Calu3 (cell line): ENCODE results near the gene ANKRD37. TPM values are rescaled to one million over a fixed set of nuclear protein-coding genes. Genes with fewer than 3 reads are reported as not detected.

Source experiments
- BruUV-seq: library from RNA; stranded (reverse); fragments of 400-500 nt; replicated peaks from 2 replicates; lab custom pipeline; 2021; lab: Mats Ljungman, UMichigan
- CTCF ChIA-PET: fragments of 300-600 bp; sonication (Branson Sonifier 250); formaldehyde crosslinking; loops from one replicate; lab custom pipeline; 2022; ENCODE audit warnings: antibody characterized with exemption; lab: Charles Lee
- DNase-seq: peaks from one replicate; pipeline ENCODE4 v3.0.0; 2022
- H3K27ac Mint-ChIP-seq: one replicate; pipeline ENCODE4 v1.8.0; 2022; ENCODE audit warnings: mixed read lengths; ENCODE audit not compliant: unreplicated experiment
- H3K27me3 Mint-ChIP-seq: one replicate; pipeline ENCODE4 v1.8.0; 2022; ENCODE audit warnings: mixed read lengths; ENCODE audit not compliant: unreplicated experiment
- H3K36me3 Mint-ChIP-seq: one replicate; pipeline ENCODE4 v1.8.0; 2022; ENCODE audit warnings: mild to moderate bottlenecking, moderate library complexity, mixed read lengths; ENCODE audit not compliant: insufficient read depth, unreplicated experiment
- H3K4me1 Mint-ChIP-seq: one replicate; pipeline ENCODE4 v1.8.0; 2022; ENCODE audit warnings: mild to moderate bottlenecking, low read depth, mixed read lengths; ENCODE audit not compliant: unreplicated experiment
- H3K4me3 Mint-ChIP-seq: one replicate; pipeline ENCODE4 v1.8.0; 2022; ENCODE audit warnings: mild to moderate bottlenecking, low read depth, moderate library complexity, mixed read lengths; ENCODE audit not compliant: unreplicated experiment
- H3K9me3 Mint-ChIP-seq: one replicate; pipeline ENCODE4 v1.8.0; 2022; ENCODE audit warnings: low read depth, mixed read lengths; ENCODE audit not compliant: unreplicated experiment
- CTCF ChIP-seq: fragments of 200-600 bp; IDR thresholded peaks from one replicate; pipeline ENCODE4 v1.8.0; 2022; ENCODE audit warnings: antibody characterized with exemption; ENCODE audit not compliant: unreplicated experiment
- intact Hi-C: fragments of 100-400 bp; cut with micrococcal nuclease; formaldehyde crosslinking; loops from one replicate; pipeline ENCODE4 v1.10.0; 2022; ENCODE audit not compliant: unreplicated experiment
- total RNA-seq: library from RNA; stranded (reverse); gene quantifications from 2 replicates; pipeline ENCODE4 v1.2.3, GENCODE V29; 2022

The ANKRD37 gene
- total RNA-seq, 1 experiment from 2014 or later, result 4.4 TPM

GRCh38 chr4:185364886-185365285 lies 31.8 kb upstream of the ANKRD37 start:
- intact Hi-C loops, result no loop called here

GRCh38 chr4:185369731-185370130 lies 26.9 kb upstream of the ANKRD37 start:
- intact Hi-C loops, result no loop called here
- CTCF ChIA-PET, result interaction anchor here (0.7 kb wide), 1 partner anchor 97 kb away, joined by 7 read pairs; no protein-coding TSS in a partner anchor
- Mint-ChIP-seq H3K27ac (no peak overlapping the region), H3K27me3 (no peaks in the 10 kb centered on the region), H3K4me1 (no peaks in the 10 kb centered on the region), H3K4me3 (no peak overlapping the region), H3K36me3 (no peaks in the 10 kb centered on the region), H3K9me3 (no peaks in the 10 kb centered on the region)
- TF ChIP-seq CTCF, result no peak
- DNase-seq, result no peak
- BruUV-seq, result no TSS peak

More at GRCh38 chr4:185364886-185365285, 31.8 kb upstream of the ANKRD37 start:
- TF ChIP-seq CTCF, result no peak
- no peaks in the 10 kb centered on the region for H3K4me1 Mint-ChIP-seq
- no peaks in the 10 kb centered on the region for H3K27me3 Mint-ChIP-seq
- no peak overlapping the region for H3K27ac Mint-ChIP-seq
- BruUV-seq, result no TSS peak
- H3K4me3 Mint-ChIP-seq, result no peak overlapping the region
- CTCF ChIA-PET, result interaction anchor here (0.5 kb wide), 1 partner anchor 11 kb away, joined by 5 read pairs; no protein-coding TSS in a partner anchor
- H3K36me3 Mint-ChIP-seq, result peaks cover 6% of the 10 kb centered on the region
- no peaks in the 10 kb centered on the region for H3K9me3 Mint-ChIP-seq
- DNase-seq, result no peak

- H3K27ac Mint-ChIP-seq, result no peak overlapping the region
- no peak overlapping the region for H3K4me3 Mint-ChIP-seq
- no peaks in the 10 kb centered on the region for H3K36me3 Mint-ChIP-seq
These were observed 26.2 kb upstream of the ANKRD37 start for GRCh38 chr4:185370268-185370949.

GRCh38 chr4:185371702-185372101 lies 24.9 kb upstream of the ANKRD37 start:
- TF ChIP-seq CTCF, result no peak
- CTCF ChIA-PET, result no interaction called here
- H3K36me3 Mint-ChIP-seq, result no peaks in the 10 kb centered on the region
- no peak overlapping the region for H3K27ac Mint-ChIP-seq
- intact Hi-C loops, result no loop called here
- no peaks in the 10 kb centered on the region for H3K9me3 Mint-ChIP-seq
- no peaks in the 10 kb centered on the region for H3K27me3 Mint-ChIP-seq
- no peak for DNase-seq
- no peak overlapping the region for H3K4me3 Mint-ChIP-seq
- BruUV-seq, result no TSS peak
- H3K4me1 Mint-ChIP-seq, result no peaks in the 10 kb centered on the region

More at GRCh38 chr4:185370268-185370949, 26.2 kb upstream of the ANKRD37 start:
- intact Hi-C loops, result no loop called here
- H3K9me3 Mint-ChIP-seq, result no peaks in the 10 kb centered on the region
- no peaks in the 10 kb centered on the region for H3K27me3 Mint-ChIP-seq
- no TSS peak for BruUV-seq
- no peak for TF ChIP-seq CTCF
- DNase-seq, result no peak
- CTCF ChIA-PET, result interaction anchor here (0.8 kb wide), 1 partner anchor 9 kb away, joined by 3 read pairs; no protein-coding TSS in a partner anchor
- no peaks in the 10 kb centered on the region for H3K4me1 Mint-ChIP-seq
